SH-SY5Y (cell line): ENCODE measurements around the gene PLXDC2.

Experiments used
- GATA2 ChIP-seq: IDR thresholded peaks from 2 replicates; pipeline ENCODE4 v1.6.1; 2011; ENCODE audit warnings: mild to moderate bottlenecking, low read depth, low read length
- GATA3 ChIP-seq: IDR thresholded peaks from 2 replicates; pipeline ENCODE4 v1.6.1; 2011; ENCODE audit warnings: low read depth, mild to moderate bottlenecking, low read length, moderate library complexity

DNA sequence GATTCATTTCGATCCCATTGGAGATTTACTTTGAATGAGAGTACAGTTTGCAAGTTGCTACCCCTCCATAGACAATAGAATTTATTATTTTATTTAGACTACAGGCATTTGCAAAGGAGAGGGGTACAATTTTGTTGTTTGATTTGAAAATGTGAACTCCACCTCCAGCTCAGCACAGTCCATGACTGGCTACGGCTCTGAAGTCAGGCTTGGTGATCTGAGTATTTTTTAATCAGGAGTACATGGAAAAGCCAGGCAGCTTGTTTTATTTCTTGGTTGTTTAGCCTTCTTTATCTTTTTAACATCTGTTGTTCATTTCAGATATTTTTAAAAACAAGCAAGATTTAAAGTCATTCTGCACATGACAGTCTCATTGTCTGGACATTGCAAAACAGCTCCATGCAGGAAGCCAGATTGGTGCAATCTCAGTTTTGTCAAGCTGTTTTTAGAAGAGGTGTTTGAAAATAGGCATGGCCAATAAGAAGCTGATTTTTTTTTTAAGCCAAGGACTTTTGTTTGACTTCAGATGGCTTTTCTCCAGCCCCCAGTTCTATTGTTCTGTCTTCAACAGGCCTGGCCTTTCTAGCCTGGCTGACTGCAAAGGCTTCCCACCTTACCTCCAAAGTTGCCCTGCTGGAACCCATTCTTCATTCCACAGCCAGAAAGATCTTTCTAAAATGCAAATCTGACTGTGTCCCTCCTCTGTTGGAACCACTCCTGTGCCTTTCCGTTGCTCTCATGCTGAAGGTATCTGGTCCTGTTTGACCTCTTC is 12.2 kb downstream of the PLXDC2 start:
- TF ChIP-seq GATA2: no peak
- no peak for TF ChIP-seq GATA3
